Neuronal stem cell (in vitro differentiated cells): ENCODE results near the gene PLA2G2D.

Source experiments
- DNase-seq: peaks from one replicate; pipeline ENCODE4 v3.0.0-alpha.2; 2013; ENCODE audit warnings: low spot score
- H2AFZ ChIP-seq: one replicate; pipeline ENCODE4 v1.6.1; 2013; ENCODE audit warnings: mild to moderate bottlenecking, low read length, inconsistent platforms
- H2AK5ac ChIP-seq: 2 replicates; pipeline ENCODE4 v1.6.1; 2013; ENCODE audit warnings: low read depth, mild to moderate bottlenecking, inconsistent platforms, low read length, moderate library complexity, mixed read lengths
- H2BK120ac ChIP-seq: 2 replicates; pipeline ENCODE4 v1.6.1; 2013; ENCODE audit warnings: low read depth, mild to moderate bottlenecking, inconsistent platforms, low read length, moderate library complexity, mixed read lengths
- H2BK12ac ChIP-seq: one replicate; pipeline ENCODE4 v1.6.1; 2013; ENCODE audit warnings: low read length, inconsistent platforms
- H2BK15ac ChIP-seq: 2 replicates; pipeline ENCODE4 v1.6.1; 2013; ENCODE audit warnings: mild to moderate bottlenecking, low read length, inconsistent platforms, mixed read lengths
- H2BK5ac ChIP-seq: one replicate; pipeline ENCODE4 v1.6.1; 2013; ENCODE audit warnings: inconsistent platforms, mild to moderate bottlenecking, low read length, moderate library complexity
- H3K14ac ChIP-seq: one replicate; pipeline ENCODE4 v1.6.1; 2013; ENCODE audit warnings: low read length, inconsistent platforms
- H3K18ac ChIP-seq: 2 replicates; pipeline ENCODE4 v1.6.1; 2013; ENCODE audit warnings: low read length, inconsistent platforms
- H3K23ac ChIP-seq: 2 replicates; pipeline ENCODE4 v1.6.1; 2013; ENCODE audit warnings: low read depth, mild to moderate bottlenecking, mixed read lengths, low read length, inconsistent platforms; ENCODE audit not compliant: poor library complexity
- H3K27ac ChIP-seq: replicated peaks from 3 replicates; pipeline ENCODE4 v1.5.1; 2013; ENCODE audit warnings: low read length, inconsistent platforms
- H3K27me3 ChIP-seq, 3 experiments: 2 replicates each; pipeline ENCODE4 v1.6.1; 2013; ENCODE audit warnings: low read length in 3 of 3, mild to moderate bottlenecking in 2 of 3, inconsistent platforms in 1 of 3, low read depth in 1 of 3, mixed read lengths in 1 of 3, moderate library complexity in 1 of 3; ENCODE audit not compliant: control insufficient read depth in 3 of 3, insufficient read depth in 3 of 3
- H3K36me3 ChIP-seq, 2 donors: replicated peaks in 1 of 2; 2 replicates each; pipeline ENCODE4 v1.6.1; 2013; ENCODE audit warnings: low read length in 2 of 2; ENCODE audit not compliant: control insufficient read depth in 2 of 2, insufficient read depth in 2 of 2
- H3K4ac ChIP-seq: 2 replicates; pipeline ENCODE4 v1.6.1; 2013; ENCODE audit warnings: inconsistent platforms, mild to moderate bottlenecking, low read length, moderate library complexity
- H3K4me1 ChIP-seq, 2 donors: 1 replicate in 1 of 2; 2 replicates in 1 of 2; pipeline ENCODE4 v1.6.1; 2013; ENCODE audit warnings: low read length in 2 of 2, low read depth in 1 of 2; ENCODE audit not compliant: control insufficient read depth in 2 of 2, insufficient read depth in 1 of 2
- H3K4me2 ChIP-seq: one replicate; pipeline ENCODE4 v1.6.1; 2013; ENCODE audit warnings: mild to moderate bottlenecking, low read length, inconsistent platforms; ENCODE audit not compliant: insufficient read depth, poor library complexity, severe bottlenecking
- H3K4me3 ChIP-seq, 2 donors: 2 replicates each; pipeline ENCODE4 v1.5.1; 2013; ENCODE audit warnings: low read length in 2 of 2, mild to moderate bottlenecking in 2 of 2, inconsistent platforms in 1 of 2, moderate library complexity in 1 of 2
- H3K79me1 ChIP-seq: one replicate; pipeline ENCODE4 v1.6.1; 2013; ENCODE audit warnings: low read depth, mild to moderate bottlenecking, inconsistent platforms, low read length, moderate library complexity
- H3K9ac ChIP-seq: one replicate; pipeline ENCODE4 v1.6.1; 2013; ENCODE audit warnings: mild to moderate bottlenecking, low read depth, low read length, inconsistent platforms; ENCODE audit not compliant: poor library complexity
- H3K9me3 ChIP-seq, 2 donors: replicated peaks in 1 of 2; 2 replicates each; pipeline versions ENCODE3 to v1.6.1; 2013; ENCODE audit warnings: low read length in 2 of 2, mild to moderate bottlenecking in 2 of 2, inconsistent platforms in 1 of 2, low read depth in 1 of 2, mixed read lengths in 1 of 2, moderate library complexity in 1 of 2; ENCODE audit not compliant: control insufficient read depth in 2 of 2, insufficient read depth in 1 of 2
- H4K8ac ChIP-seq: one replicate; pipeline ENCODE4 v1.6.1; 2013; ENCODE audit warnings: low read depth, mild to moderate bottlenecking, inconsistent platforms, low read length, moderate library complexity
- H4K91ac ChIP-seq: one replicate; pipeline ENCODE4 v1.6.1; 2013; ENCODE audit warnings: low read length, low read depth, mild to moderate bottlenecking, inconsistent platforms; ENCODE audit not compliant: poor library complexity
- WGBS, 2 donors: extraction: QIAGEN DNeasy Blood & Tissue Kit; methylation state at CpG; one replicate each; pipeline ENCODE4 v1.1.7; 2013; ENCODE audit warnings: missing lambda C conversion rate in 2 of 2, mixed read lengths in 1 of 2; ENCODE audit not compliant: insufficient read length in 2 of 2, insufficient replicate concordance in 1 of 2; ENCODE audit errors: extremely low coverage in 2 of 2; 5-methylcytosine and 5-hydroxymethylcytosine counted together

Gene PLA2G2D

GRCh38 chr1:20165522-20165951 lies 46.2 kb upstream of the PLA2G2D start:
- Histone ChIP-seq H3K4me1 (peaks cover 0 to 2% of the 10 kb centered on the region in 2 donors), H3K4ac (no peak overlapping the region), H4K91ac (no peak overlapping the region), H2BK12ac (no peak overlapping the region), H3K9ac (no peak overlapping the region), H2AFZ (no peak overlapping the region), H2BK5ac (no peak overlapping the region), H3K9me3 (peaks cover 0 to 10% of the 10 kb centered on the region in 2 donors), H3K4me2 (no peak overlapping the region), H3K27me3 (peaks cover 0 to 2% (median 0%) of the 10 kb centered on the region in 3 experiments), H2BK120ac (no peak overlapping the region), H2BK15ac (no peak overlapping the region), H3K79me1 (no peaks in the 10 kb centered on the region), H3K36me3 (no peaks in the 10 kb centered on the region), H3K14ac (no peak overlapping the region), H3K27ac (no peak overlapping the region), H3K18ac (peak overlapping the region; percentile 63), H2AK5ac (no peak overlapping the region), H4K8ac (no peak overlapping the region), H3K23ac (peak overlapping the region; percentile 83), H3K4me3 (peak overlapping the region in 1 of 2 donors; percentile 69)
- WGBS, 2 donors: no CpG with 5 or more reads among the region's 16 CpGs
- no peak for DNase-seq

- no peaks in the 10 kb centered on the region for H3K36me3 ChIP-seq
- no CpG with 5 or more reads among the region's 15 CpGs for WGBS, 2 donors
Observed at GRCh38 chr1:20164694-20165202, 45.4 kb upstream of the PLA2G2D start.

GRCh38 chr1:20160034-20160433 lies 40.7 kb upstream of the PLA2G2D start:
- Histone ChIP-seq H3K9me3 (peaks cover 0 to 14% of the 10 kb centered on the region in 2 donors), H3K23ac (no peak overlapping the region), H3K4me3 (no peak overlapping the region), H3K4me1 (no peaks in the 10 kb centered on the region), H2AFZ (no peak overlapping the region), H3K4ac (no peak overlapping the region), H4K91ac (no peak overlapping the region), H3K14ac (no peak overlapping the region), H2BK5ac (no peak overlapping the region), H2BK120ac (no peak overlapping the region), H3K27ac (no peak overlapping the region), H2BK15ac (no peak overlapping the region), H3K36me3 (no peaks in the 10 kb centered on the region), H3K18ac (no peak overlapping the region), H3K27me3 (peaks cover 0 to 2% (median 0%) of the 10 kb centered on the region in 3 experiments), H3K9ac (no peak overlapping the region), H4K8ac (no peak overlapping the region), H3K79me1 (no peaks in the 10 kb centered on the region), H2AK5ac (no peak overlapping the region), H2BK12ac (no peak overlapping the region), H3K4me2 (no peak overlapping the region)
- DNase-seq: no peak
- WGBS, 2 donors: no CpG with 5 or more reads among the region's 1 CpG

More at GRCh38 chr1:20164694-20165202, 45.4 kb upstream of the PLA2G2D start:
- peak overlapping the region; percentile 49 for H3K23ac ChIP-seq
- H3K18ac ChIP-seq: no peak overlapping the region
- no peak overlapping the region for H2BK5ac ChIP-seq
- no peak for DNase-seq
- H4K91ac ChIP-seq: no peak overlapping the region
- H3K4me1 ChIP-seq: peaks cover 0 to 2% of the 10 kb centered on the region in 2 donors
- H3K27ac ChIP-seq: no peak overlapping the region
- H3K4me3 ChIP-seq: no peak overlapping the region
- no peak overlapping the region for H3K14ac ChIP-seq
- H3K4ac ChIP-seq: no peak overlapping the region
- H2BK12ac ChIP-seq: no peak overlapping the region
- H3K9ac ChIP-seq: no peak overlapping the region
- H3K9me3 ChIP-seq: peaks cover 0 to 12% of the 10 kb centered on the region in 2 donors
- H4K8ac ChIP-seq: no peak overlapping the region
- no peak overlapping the region for H2AFZ ChIP-seq
- H3K4me2 ChIP-seq: no peak overlapping the region
- no peak overlapping the region for H2AK5ac ChIP-seq
- H2BK15ac ChIP-seq: no peak overlapping the region
- H3K79me1 ChIP-seq: no peaks in the 10 kb centered on the region
- no peak overlapping the region for H2BK120ac ChIP-seq
- peaks cover 0 to 2% (median 0%) of the 10 kb centered on the region in 3 experiments for H3K27me3 ChIP-seq

DNA sequence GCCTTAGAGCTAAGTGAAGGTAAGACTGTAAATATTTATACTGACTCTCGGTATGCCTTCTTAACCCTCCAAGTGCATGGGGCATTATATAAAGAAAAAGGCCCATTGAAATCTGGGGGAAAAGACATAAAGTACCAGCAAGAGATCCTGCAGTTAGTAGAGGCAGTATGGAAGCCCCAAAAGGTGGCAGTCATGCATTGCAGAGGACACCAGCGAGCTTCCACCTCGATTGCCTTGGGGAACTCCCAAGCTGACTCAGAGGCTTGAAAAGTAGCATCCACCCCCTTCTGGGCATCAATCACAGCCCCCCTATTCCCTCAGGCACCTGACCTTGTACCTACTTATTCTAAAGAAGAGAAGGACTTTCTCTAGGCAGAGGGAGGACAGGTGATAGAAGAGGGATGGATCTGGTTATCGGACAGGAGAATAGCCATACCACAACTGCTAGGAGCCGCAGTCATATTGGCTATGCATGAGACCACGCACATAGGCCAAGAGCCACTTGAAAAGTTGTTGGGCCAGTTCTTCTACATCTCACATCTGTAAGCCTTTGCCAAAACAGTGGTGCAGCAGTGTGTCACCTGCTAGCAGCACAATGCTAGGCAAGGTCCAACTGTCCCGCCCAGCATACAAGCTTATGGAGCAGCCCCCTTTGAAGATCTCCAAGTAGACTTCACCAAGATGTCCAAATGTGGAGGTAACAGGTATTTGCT lies 39.2 kb upstream of the PLA2G2D start:
- H3K4me3 ChIP-seq: no peak overlapping the region
- H3K18ac ChIP-seq: no peak overlapping the region
- no peak overlapping the region for H2BK15ac ChIP-seq
- H3K9ac ChIP-seq: no peak overlapping the region
- H3K23ac ChIP-seq: no peak overlapping the region
- no peak overlapping the region for H3K14ac ChIP-seq
- no peak overlapping the region for H2AK5ac ChIP-seq
- no peak overlapping the region for H2AFZ ChIP-seq
- DNase-seq: no peak
- no peaks in the 10 kb centered on the region for H3K4me1 ChIP-seq
- no peaks in the 10 kb centered on the region for H3K79me1 ChIP-seq
- no peak overlapping the region for H2BK5ac ChIP-seq
- no peak overlapping the region for H2BK12ac ChIP-seq
- no peaks in the 10 kb centered on the region for H3K36me3 ChIP-seq
- no peak overlapping the region for H4K91ac ChIP-seq
- H3K4ac ChIP-seq: no peak overlapping the region
- no peak overlapping the region for H3K27ac ChIP-seq
- H2BK120ac ChIP-seq: no peak overlapping the region
- H3K9me3 ChIP-seq: peaks cover 0 to 12% of the 10 kb centered on the region in 2 donors
- H4K8ac ChIP-seq: no peak overlapping the region
- WGBS, 2 donors: no CpG with 5 or more reads among the region's 7 CpGs
- no peaks in the 10 kb centered on the region for H3K27me3 ChIP-seq
- H3K4me2 ChIP-seq: no peak overlapping the region
